SJCRH30 (cell line): ENCODE measurements around the gene GATA2. TPM values are rescaled to one million over a fixed set of nuclear protein-coding genes. Genes with fewer than 3 reads are reported as not detected.

Experiments
- DNase-seq, 2 experiments: peaks; one replicate each; pipeline ENCODE4 v3.0.0-alpha.2; 2015 to 2020
- H3K27ac ChIP-seq: fragments of 250-450 bp; sonication (Bioruptor Pico); 2 replicates; pipeline ENCODE4 v1.5.1; 2020; ENCODE audit warnings: mild to moderate bottlenecking, moderate library complexity
- H3K27me3 ChIP-seq: fragments of 250-450 bp; sonication (Bioruptor Pico); 2 replicates; pipeline ENCODE4 v1.5.1; 2020; ENCODE audit warnings: mild to moderate bottlenecking, moderate library complexity
- H3K36me3 ChIP-seq: fragments of 250-450 bp; sonication (Bioruptor Pico); 2 replicates; pipeline ENCODE4 v1.5.1; 2020; ENCODE audit warnings: mild to moderate bottlenecking, moderate library complexity
- H3K4me1 ChIP-seq: fragments of 250-450 bp; sonication (Bioruptor Pico); 2 replicates; pipeline ENCODE4 v1.5.1; 2020; ENCODE audit warnings: mild to moderate bottlenecking, moderate library complexity
- H3K4me3 ChIP-seq: fragments of 250-450 bp; sonication (Bioruptor Pico); 2 replicates; pipeline ENCODE4 v1.5.1; 2020; ENCODE audit warnings: mild to moderate bottlenecking, moderate library complexity
- H3K9me3 ChIP-seq: fragments of 250-450 bp; sonication (Bioruptor Pico); replicated peaks from 2 replicates; pipeline ENCODE4 v1.5.1; 2020; ENCODE audit warnings: mild to moderate bottlenecking, moderate library complexity
- total RNA-seq: library from RNA; depleted of rRNA; stranded (reverse); fragments of >200 nt; shearing (Covaris generic); gene quantifications from 2 replicates; pipeline ENCODE4 v1.2.3, GENCODE V29; 2014

The GATA2 gene
- total RNA-seq, 1 experiment from 2014 or later: 17.1 TPM

DNA sequence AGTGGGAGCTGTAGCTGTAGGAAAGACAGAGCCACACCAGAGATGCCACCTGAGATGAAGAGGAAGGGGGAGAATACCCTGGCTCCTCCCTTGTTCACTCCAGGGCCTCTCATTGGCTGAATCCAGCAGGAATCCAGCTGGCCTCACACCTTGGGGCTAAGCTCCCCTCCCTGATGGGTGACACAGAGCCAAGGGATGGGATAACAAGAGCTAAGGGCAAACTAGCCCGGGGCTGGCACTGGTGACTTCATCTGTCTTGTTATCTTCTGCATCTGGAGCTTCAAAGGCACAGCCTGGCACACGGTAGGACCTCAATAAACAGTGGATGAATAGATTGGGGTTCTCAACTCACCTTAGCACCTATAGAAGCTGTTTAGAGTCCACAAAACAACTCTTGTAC is 13.8 kb upstream of the GATA2 start:
- Histone ChIP-seq H3K9me3 (no peaks in the 10 kb centered on the region), H3K27me3 (no peaks in the 10 kb centered on the region), H3K27ac (no peak overlapping the region), H3K4me1 (no peaks in the 10 kb centered on the region), H3K4me3 (no peak overlapping the region), H3K36me3 (no peaks in the 10 kb centered on the region)
- DNase-seq: no peak

DNA sequence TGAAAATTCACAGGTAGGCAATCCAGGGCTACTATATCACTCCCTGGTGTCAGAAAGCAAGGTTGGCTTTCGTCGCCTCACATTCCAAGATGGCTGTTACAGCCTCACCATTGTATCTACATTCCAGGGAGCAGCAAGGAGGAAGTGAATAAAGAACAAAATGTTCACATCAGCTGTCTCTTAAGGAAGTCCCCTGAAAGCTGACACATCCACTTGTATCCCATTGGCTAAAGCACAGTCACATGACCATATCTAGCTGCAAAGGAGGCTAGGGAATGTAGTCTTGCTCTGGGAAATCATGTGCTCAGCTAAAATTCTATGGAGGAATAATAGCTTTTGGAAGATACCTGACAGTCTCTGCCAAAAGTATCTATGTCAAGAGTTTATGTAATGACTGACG is 12.8 kb upstream of the GATA2 start:
- no peak overlapping the region for H3K4me3 ChIP-seq
- no peaks in the 10 kb centered on the region for H3K4me1 ChIP-seq
- no peaks in the 10 kb centered on the region for H3K27me3 ChIP-seq
- H3K36me3 ChIP-seq: no peaks in the 10 kb centered on the region
- no peak for DNase-seq
- H3K27ac ChIP-seq: no peak overlapping the region
- H3K9me3 ChIP-seq: no peaks in the 10 kb centered on the region

DNA sequence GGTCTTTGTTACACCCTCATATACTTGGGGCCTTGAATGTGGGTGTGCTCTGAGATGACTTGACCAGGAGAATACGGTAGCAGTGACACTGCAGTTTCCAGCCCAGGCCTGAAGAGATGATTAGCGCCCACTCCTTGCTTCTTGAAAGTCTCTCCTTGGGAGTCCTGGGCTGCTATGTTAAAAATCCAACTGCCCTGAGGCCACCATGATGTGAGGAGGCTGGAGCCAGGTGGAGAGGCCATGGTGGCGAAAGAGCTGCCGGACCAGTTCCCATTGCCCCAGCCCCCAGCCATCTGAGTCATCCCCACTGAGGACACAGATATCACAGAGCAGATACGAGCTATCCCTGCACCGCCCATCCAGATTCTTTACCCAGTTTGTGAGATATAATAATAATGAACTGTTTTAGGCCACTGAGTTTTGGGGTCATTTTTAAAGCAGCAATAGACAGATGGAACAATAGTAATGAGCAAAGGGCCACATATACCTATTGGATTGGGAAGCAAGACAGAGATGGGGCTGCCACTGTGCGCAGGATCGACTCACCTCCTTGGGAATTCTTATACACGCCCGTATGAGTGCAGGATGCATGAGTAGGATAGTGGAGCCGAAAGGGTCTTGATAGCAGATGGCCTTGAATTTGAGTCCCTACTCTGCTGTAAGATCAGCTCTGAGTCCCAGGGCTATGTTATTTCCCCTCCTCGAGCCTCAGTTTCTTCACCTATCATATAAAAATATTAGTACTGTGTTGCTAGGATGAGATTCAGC is 12.1 kb upstream of the GATA2 start:
- H3K27ac ChIP-seq: no peak overlapping the region
- H3K4me1 ChIP-seq: no peaks in the 10 kb centered on the region
- H3K4me3 ChIP-seq: no peak overlapping the region
- no peak for DNase-seq
- H3K9me3 ChIP-seq: no peaks in the 10 kb centered on the region
- no peaks in the 10 kb centered on the region for H3K27me3 ChIP-seq
- H3K36me3 ChIP-seq: no peaks in the 10 kb centered on the region

DNA sequence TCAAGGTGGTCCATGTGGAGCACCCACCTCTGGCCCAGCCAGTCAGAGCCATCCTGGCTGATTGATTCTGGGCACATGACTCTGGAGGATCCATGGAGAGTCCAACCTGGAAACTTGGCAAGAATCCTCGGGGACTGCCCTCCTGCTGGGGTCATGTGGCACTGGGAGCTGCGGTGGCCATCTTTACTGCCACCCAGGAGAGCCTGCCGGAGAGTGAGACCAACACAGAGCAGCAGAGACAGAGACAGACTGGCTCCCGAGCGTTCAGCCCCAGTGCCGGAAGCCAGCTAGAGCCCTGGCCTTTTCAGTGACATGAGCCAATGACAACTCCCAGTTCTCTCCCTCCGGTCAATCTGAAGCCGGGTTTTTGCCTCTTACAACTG is 11.5 kb upstream of the GATA2 start:
- Histone ChIP-seq H3K36me3 (no peaks in the 10 kb centered on the region), H3K4me1 (no peaks in the 10 kb centered on the region), H3K27me3 (no peaks in the 10 kb centered on the region), H3K27ac (no peak overlapping the region), H3K4me3 (no peak overlapping the region), H3K9me3 (no peaks in the 10 kb centered on the region)
- no peak for DNase-seq

DNA sequence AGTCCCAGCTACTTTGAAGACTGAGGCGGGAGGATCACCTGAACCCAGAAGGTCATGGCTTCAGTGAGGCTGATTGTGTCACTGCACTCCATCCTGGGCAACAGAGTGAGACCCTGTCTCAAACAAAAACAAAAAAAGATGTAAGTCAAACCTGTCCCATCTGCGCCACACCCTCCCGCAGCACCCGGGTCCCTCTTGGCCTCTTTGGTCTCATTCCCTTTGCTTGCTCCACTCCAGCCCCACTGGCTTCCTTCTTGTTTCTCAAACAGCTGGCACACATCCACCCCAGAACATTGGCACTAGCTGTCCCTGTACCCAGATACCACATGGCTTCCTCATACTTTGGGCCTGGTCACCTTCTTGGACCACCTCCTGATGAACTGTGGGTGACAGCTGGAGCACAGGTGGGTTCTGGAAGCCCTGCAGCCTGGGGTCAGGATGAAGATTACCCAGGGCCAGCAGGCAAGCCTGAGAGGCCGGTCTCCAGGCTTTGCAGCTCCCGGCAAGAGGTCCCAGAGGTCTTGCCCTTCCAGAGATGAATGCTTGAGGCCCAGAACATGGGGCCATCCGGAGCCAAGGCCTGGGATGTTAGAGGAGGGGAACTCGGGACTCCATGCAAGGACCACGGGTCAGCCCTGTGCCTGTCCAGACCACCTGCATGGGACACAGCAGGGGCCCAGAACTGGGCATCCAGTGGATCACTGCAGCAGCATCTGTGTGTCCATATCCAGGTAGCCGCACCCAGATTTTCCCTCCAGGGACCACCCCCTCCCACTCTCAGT is 10.9 kb upstream of the GATA2 start:
- H3K4me1 ChIP-seq: no peaks in the 10 kb centered on the region
- no peak for DNase-seq
- no peaks in the 10 kb centered on the region for H3K36me3 ChIP-seq
- no peaks in the 10 kb centered on the region for H3K9me3 ChIP-seq
- no peak overlapping the region for H3K4me3 ChIP-seq
- H3K27ac ChIP-seq: no peak overlapping the region
- H3K27me3 ChIP-seq: no peaks in the 10 kb centered on the region

DNA sequence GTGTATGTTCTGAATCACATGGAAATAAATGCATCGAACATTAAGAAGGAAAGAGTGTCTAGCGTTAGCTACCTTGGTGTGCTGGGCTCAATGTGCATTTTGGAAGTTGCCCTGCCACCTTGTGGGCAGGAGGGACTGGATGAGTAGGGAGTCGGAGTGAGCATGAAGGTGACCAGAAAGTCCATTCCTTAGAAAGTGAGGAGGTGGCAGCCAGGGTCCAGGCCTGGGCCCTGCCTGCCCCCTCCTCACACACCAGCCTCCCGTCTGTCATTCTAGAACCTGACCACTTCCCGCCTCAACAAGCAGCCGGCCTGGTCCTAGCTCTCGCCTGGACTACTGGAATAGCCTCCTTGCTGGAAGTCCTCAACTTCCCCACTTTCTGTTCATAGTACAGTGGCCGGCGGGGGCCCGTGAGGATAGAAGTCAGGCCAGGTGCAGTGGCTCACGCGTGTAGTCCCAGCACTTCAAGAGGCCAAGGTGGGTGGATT is 10.2 kb upstream of the GATA2 start:
- Histone ChIP-seq H3K4me1 (no peaks in the 10 kb centered on the region), H3K27me3 (peaks cover 4% of the 10 kb centered on the region; the same call in 1 of the 2 replicates), H3K9me3 (no peaks in the 10 kb centered on the region), H3K4me3 (no peak overlapping the region), H3K36me3 (no peaks in the 10 kb centered on the region), H3K27ac (no peak overlapping the region)
- DNase-seq: peak in 1 of 2 experiments; percentile 51

DNA sequence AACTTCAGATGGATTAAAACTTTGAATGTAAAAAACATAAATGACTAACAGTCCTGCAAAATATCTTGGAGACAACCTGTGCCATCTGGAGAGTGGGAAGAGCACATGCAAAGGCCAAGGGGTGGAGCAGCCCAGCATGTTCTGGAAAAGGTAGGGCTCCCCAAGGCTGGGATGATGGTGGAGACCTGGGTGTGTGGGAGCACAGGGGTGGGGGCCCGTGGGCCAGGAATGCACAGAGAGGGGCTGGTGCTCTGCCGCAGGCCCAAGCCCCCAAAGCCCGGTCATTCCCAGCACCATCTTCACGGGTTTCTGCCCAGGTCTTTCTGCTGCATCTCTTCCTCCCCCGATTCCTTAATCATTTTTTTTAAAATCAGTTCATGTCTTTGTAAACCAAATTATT is 9.7 kb upstream of the GATA2 start:
- H3K9me3 ChIP-seq: no peaks in the 10 kb centered on the region
- H3K4me1 ChIP-seq: no peaks in the 10 kb centered on the region
- no peak overlapping the region for H3K4me3 ChIP-seq
- no peak overlapping the region for H3K27ac ChIP-seq
- H3K27me3 ChIP-seq: peaks cover 4% of the 10 kb centered on the region; the same call in 1 of the 2 replicates
- DNase-seq: no peak
- H3K36me3 ChIP-seq: no peaks in the 10 kb centered on the region

DNA sequence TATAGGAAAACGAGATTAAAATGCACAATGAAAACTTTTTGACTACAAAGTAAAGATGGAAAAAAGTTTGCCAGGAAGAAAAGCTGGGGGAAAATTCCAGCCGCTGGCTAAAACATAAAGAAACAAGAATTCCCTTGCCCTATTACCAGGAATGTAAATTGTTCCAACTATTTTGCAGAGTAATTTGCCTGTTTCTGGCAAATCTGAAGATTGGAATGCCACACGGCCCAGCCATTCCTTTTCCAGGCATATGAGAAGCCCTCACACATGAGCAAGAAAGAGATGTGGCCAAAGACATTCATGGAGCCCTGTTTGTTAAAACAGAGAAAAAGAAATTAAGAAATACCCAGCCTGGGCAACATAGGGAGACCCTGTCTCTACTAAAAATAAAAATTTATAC is 8.4 kb upstream of the GATA2 start:
- H3K4me3 ChIP-seq: no peak overlapping the region
- no peak for DNase-seq
- peaks cover 4% of the 10 kb centered on the region; the same call in 1 of the 2 replicates for H3K27me3 ChIP-seq
- H3K9me3 ChIP-seq: no peaks in the 10 kb centered on the region
- no peak overlapping the region for H3K27ac ChIP-seq
- H3K36me3 ChIP-seq: no peaks in the 10 kb centered on the region
- H3K4me1 ChIP-seq: no peaks in the 10 kb centered on the region

DNA sequence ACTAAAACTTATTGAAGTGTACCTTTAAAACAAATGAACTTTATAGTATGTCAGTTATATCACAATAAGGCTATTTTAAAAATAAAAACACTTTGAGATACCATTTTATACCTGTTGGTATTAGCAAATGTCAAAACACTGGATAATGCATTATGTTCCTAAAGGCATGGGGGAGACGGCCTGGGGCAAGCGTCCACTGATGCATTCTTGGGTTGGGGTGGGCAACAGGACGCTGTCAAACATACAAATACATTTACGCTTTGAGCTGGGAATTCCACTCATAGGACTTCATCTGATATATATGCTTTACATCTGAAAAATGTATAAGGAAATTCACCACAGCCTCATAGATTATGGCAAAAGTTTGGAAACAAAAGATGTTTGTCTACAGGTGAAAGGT is 7.6 kb upstream of the GATA2 start:
- peaks cover 4% of the 10 kb centered on the region; the same call in 1 of the 2 replicates for H3K27me3 ChIP-seq
- H3K4me3 ChIP-seq: no peak overlapping the region
- no peak for DNase-seq
- no peaks in the 10 kb centered on the region for H3K36me3 ChIP-seq
- H3K27ac ChIP-seq: no peak overlapping the region
- H3K4me1 ChIP-seq: no peaks in the 10 kb centered on the region
- H3K9me3 ChIP-seq: no peaks in the 10 kb centered on the region

DNA sequence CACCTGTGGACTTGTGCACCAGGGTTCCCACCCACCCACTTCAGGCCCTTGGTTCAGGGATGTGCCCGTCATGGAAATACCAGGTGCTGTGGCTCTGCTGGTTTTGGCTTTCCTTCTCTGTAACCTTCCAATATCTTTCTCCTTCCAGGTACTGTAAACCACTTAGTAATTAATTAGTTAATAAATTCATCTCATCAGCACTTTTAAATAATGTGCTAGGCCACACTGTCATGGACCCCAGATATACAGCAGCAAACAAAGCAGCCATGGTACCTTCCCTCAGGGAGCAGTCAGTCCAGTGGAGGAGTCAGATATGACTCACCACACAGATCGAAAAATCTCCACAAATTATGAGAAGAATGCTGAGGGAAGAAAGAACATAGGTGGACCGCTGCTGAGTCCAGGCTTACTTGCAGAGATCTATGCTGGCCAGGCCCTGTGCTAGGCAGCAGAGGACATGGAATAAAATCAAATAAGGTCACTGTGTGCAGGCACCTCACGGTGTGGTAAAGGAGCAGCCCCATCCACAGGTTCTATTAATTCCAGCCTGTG is 6.8 kb upstream of the GATA2 start:
- no peak overlapping the region for H3K27ac ChIP-seq
- DNase-seq: no peak
- peaks cover 4% of the 10 kb centered on the region; the same call in 1 of the 2 replicates for H3K27me3 ChIP-seq
- no peaks in the 10 kb centered on the region for H3K4me1 ChIP-seq
- H3K36me3 ChIP-seq: no peaks in the 10 kb centered on the region
- H3K9me3 ChIP-seq: no peaks in the 10 kb centered on the region
- H3K4me3 ChIP-seq: no peak overlapping the region

DNA sequence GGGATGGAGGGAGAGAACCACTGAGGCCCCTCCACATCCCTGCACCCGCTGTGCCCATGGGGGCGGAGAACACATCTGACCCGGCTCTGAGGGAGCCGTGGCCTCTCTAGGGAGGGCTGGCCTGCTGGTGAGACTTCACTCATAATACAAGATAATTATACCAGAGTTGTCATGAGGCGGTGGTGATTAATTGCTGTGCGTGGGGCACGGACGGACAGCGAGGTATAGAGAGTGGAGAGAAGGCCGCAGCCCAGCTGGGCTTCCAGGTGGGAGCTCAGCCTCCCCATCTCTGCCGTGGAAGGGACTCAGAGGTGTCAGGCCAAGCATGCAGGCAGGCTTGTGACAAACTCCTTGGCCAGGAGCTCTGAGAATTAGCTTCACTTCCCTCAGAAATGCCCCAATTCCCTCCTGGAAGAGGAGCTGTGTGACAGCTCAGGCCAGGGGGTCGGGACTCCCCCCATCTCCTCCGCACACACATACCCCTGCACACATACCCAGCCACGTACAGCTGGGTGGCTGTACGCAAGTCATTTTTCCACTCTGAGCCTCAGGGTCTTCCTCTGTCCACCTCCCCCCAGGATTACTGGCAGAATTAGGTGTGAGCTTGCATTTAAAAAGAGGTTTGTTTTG is 6.0 kb upstream of the GATA2 start:
- DNase-seq: no peak
- H3K27ac ChIP-seq: no peak overlapping the region
- H3K36me3 ChIP-seq: no peaks in the 10 kb centered on the region
- no peak overlapping the region for H3K4me3 ChIP-seq
- no peaks in the 10 kb centered on the region for H3K4me1 ChIP-seq
- no peaks in the 10 kb centered on the region for H3K9me3 ChIP-seq
- H3K27me3 ChIP-seq: peaks cover 4% of the 10 kb centered on the region; the same call in 1 of the 2 replicates

DNA sequence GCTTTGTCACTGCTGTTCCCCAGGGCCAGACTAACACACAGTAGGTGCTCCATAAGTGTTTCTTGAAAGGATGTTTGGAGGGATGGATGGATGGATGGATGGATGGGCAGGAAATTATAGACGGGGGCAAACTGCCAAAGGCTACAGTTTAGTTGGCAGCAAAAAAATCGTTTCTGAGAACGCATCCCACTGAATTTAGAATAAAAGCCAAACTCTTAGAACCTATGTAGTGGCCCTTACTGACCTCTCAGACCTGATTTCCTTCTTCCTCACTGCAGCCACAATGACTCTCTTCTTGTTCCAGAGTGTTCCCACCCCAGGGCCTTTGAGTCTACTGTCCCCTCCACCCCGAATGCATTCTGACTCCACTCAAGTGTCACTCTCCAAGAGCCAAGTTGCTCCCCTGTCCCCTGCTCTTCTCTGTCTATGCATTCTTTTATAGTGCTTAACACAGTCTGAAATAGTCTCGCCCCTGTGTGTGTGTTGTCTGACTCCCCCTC is 5.2 kb upstream of the GATA2 start:
- H3K36me3 ChIP-seq: no peaks in the 10 kb centered on the region
- H3K9me3 ChIP-seq: no peaks in the 10 kb centered on the region
- no peaks in the 10 kb centered on the region for H3K4me1 ChIP-seq
- peaks cover 4% of the 10 kb centered on the region; the same call in 1 of the 2 replicates for H3K27me3 ChIP-seq
- no peak for DNase-seq
- H3K27ac ChIP-seq: no peak overlapping the region
- H3K4me3 ChIP-seq: no peak overlapping the region

DNA sequence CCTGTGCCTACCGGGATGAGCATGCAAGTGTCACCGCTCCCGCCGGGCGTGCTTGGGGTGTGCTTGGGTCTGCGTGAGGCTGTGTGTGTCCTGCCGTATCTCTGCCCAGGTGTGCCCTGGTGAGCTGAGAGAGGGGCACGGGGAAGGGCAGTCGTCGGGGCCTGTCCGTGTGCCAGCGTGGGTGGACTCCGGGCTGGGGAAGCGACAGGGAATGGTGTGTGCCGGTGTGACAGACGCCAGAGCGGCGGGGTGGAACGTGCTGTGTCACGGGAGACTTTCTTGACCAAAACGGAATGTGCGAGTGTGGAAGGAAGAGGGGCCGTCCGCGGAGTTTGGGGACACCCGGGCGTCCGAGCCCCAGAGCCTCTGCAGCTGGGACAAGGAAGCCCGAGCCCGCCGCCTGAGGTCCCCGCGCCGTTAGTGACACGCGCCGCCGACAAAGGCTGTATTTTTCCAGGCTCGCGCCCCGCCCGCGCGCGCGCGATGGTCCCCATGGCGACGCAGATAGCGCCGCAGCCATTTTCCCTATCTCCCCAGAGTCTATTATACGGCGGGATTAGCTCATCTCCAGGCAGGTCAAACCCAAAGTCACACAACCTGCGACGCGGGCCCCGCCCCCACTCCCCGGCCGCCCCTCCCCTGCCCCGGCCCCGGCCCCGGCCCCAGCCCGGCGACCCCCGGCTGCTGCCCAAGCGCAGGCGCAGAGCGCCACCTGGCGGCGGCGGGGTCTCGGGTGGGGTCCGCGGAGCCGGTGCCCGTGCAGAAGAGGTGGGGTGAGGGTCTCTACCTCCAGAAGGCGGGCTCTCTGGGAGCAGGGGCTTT is 4.5 kb upstream of the GATA2 start:
- Histone ChIP-seq H3K4me3 (peak overlapping the region; percentile 55), H3K27me3 (peaks cover 4% of the 10 kb centered on the region; the same call in 1 of the 2 replicates), H3K36me3 (no peaks in the 10 kb centered on the region), H3K27ac (no peak overlapping the region), H3K4me1 (no peaks in the 10 kb centered on the region), H3K9me3 (no peaks in the 10 kb centered on the region)
- DNase-seq: peak in 1 of 2 experiments; percentile 58
